B cell (primary cell): ENCODE measurements around the gene CAMKK2. TPM values are rescaled to one million over a fixed set of nuclear protein-coding genes. Genes with fewer than 3 reads are reported as not detected.

ENCODE experiments used
- ATAC-seq: fragments of 200-7000 bp; cut with Tn5 transposase; one replicate; pipeline ENCODE4 v1.10.0; 2021; ENCODE audit warnings: low read depth, mild to moderate bottlenecking, moderate number of reproducible peaks, moderate library complexity
- CTCF ChIA-PET: fragments of 350-600 bp; sonication (Branson Sonifier 250); formaldehyde crosslinking; loops from one replicate; lab custom pipeline; 2021; ENCODE audit warnings: antibody characterized with exemption, inconsistent platforms; lab: Charles Lee
- POLR2A ChIA-PET: fragments of 350-600 bp; sonication (Branson Sonifier 250); formaldehyde crosslinking; loops from one replicate; lab custom pipeline; 2021; ENCODE audit warnings: antibody characterized with exemption; lab: Charles Lee
- DNase-seq: peaks from one replicate; pipeline ENCODE4 v3.0.0; 2013
- H2AFZ ChIP-seq: 2 replicates; pipeline ENCODE4 v1.6.1; 2012; ENCODE audit warnings: mild to moderate bottlenecking, low read depth, low read length; ENCODE audit not compliant: insufficient read depth, poor library complexity, severe bottlenecking
- H3K27ac ChIP-seq, 2 donors: 1 replicate in 1 of 2; 2 replicates in 1 of 2; pipeline ENCODE4 v1.5.1; 2012 to 2013; ENCODE audit warnings: low read length in 2 of 2, mild to moderate bottlenecking in 2 of 2, moderate library complexity in 1 of 2
- H3K27me3 ChIP-seq, 4 experiments: fragments of 200-600 bp in 1 of 4; sonication (generic) in 1 of 4; replicated peaks in 1 of 4; 1 replicate in 2 of 4; 2 replicates in 2 of 4; pipeline versions ENCODE4 v1.6.1 to v1.7.0; 2013 to 2016; ENCODE audit warnings: low read length in 3 of 4, mild to moderate bottlenecking in 2 of 4, mixed read lengths in 1 of 4, moderate library complexity in 1 of 4; ENCODE audit not compliant: insufficient read depth in 4 of 4, control insufficient read depth in 3 of 4; ENCODE audit errors: control extremely low read depth in 1 of 4
- H3K36me3 ChIP-seq, 2 experiments: replicated peaks in 1 of 2; 1 replicate in 1 of 2; 2 replicates in 1 of 2; pipeline versions ENCODE4 v1.6.1 to v1.7.1; 2013; ENCODE audit warnings: low read length in 1 of 2; ENCODE audit not compliant: insufficient read depth in 2 of 2, control insufficient read depth in 1 of 2; ENCODE audit errors: control extremely low read depth in 1 of 2, extremely low read depth in 1 of 2
- H3K4me1 ChIP-seq, 2 donors: fragments of 200-600 bp in 1 of 2; sonication (generic) in 1 of 2; 1 replicate in 1 of 2; 2 replicates in 1 of 2; pipeline versions ENCODE4 v1.5.1 to v1.6.1; 2013 to 2017; ENCODE audit warnings: low read length in 2 of 2; ENCODE audit not compliant: control insufficient read depth in 2 of 2, insufficient read depth in 2 of 2
- H3K4me2 ChIP-seq: replicated peaks from 2 replicates; pipeline ENCODE3; 2012; ENCODE audit warnings: mild to moderate bottlenecking, low read depth, low read length; ENCODE audit not compliant: poor library complexity, severe bottlenecking
- H3K4me3 ChIP-seq, 5 experiments: fragments of 200-600 bp in 1 of 5; sonication (generic) in 1 of 5; 1 replicate in 3 of 5; 2 replicates in 2 of 5; pipeline versions ENCODE4 v1.5.1 to v1.7.0; 2011 to 2016; ENCODE audit warnings: low read length in 4 of 5, mild to moderate bottlenecking in 4 of 5, low read depth in 2 of 5, control low read depth in 1 of 5, moderate library complexity in 1 of 5; ENCODE audit not compliant: insufficient read depth in 1 of 5; ENCODE audit errors: control extremely low read depth in 1 of 5, extremely low read depth in 1 of 5
- H3K79me2 ChIP-seq: fragments of 200-600 bp; sonication (generic); one replicate; pipeline ENCODE4 v1.6.0; 2016; ENCODE audit warnings: low read length; ENCODE audit not compliant: control insufficient read depth, insufficient read depth
- H3K9ac ChIP-seq: fragments of 200-600 bp; sonication (generic); 2 replicates; pipeline ENCODE4 v1.6.1; 2017; ENCODE audit warnings: mild to moderate bottlenecking, low read length, moderate library complexity
- H3K9me3 ChIP-seq, 3 donors: one replicate each; pipeline versions ENCODE4 v1.6.1 to v1.7.1; 2013; ENCODE audit warnings: low read length in 2 of 3; ENCODE audit not compliant: control insufficient read depth in 2 of 3, insufficient read depth in 1 of 3; ENCODE audit errors: control extremely low read depth in 1 of 3
- H4K20me1 ChIP-seq: 2 replicates; pipeline ENCODE4 v1.6.0; 2012; ENCODE audit warnings: mild to moderate bottlenecking, low read length; ENCODE audit not compliant: insufficient read depth, control insufficient read depth, poor library complexity, severe bottlenecking
- H3K27ac Mint-ChIP-seq: one replicate; pipeline ENCODE4 v1.8.0; 2021; ENCODE audit warnings: mixed read lengths
- H3K27me3 Mint-ChIP-seq: one replicate; pipeline ENCODE4 v1.8.0; 2021; ENCODE audit warnings: mixed read lengths
- H3K4me1 Mint-ChIP-seq: one replicate; pipeline ENCODE4 v1.8.0; 2021; ENCODE audit warnings: mixed read lengths
- H3K4me3 Mint-ChIP-seq: one replicate; pipeline ENCODE4 v1.8.0; 2021; ENCODE audit warnings: mixed read lengths
- H3K9me3 Mint-ChIP-seq: one replicate; pipeline ENCODE4 v1.8.0; 2022; ENCODE audit warnings: mixed read lengths; ENCODE audit not compliant: insufficient read depth
- CTCF ChIP-seq: fragments of 200-600 bp; IDR thresholded peaks from one replicate; pipeline ENCODE4 v1.8.0; 2022; ENCODE audit warnings: antibody characterized with exemption, mild to moderate bottlenecking
- EZH2 ChIP-seq: IDR thresholded peaks from 2 replicates; pipeline ENCODE4 v1.6.1; 2012; ENCODE audit warnings: borderline replicate concordance, low read depth, mild to moderate bottlenecking, moderate library complexity, low read length; ENCODE audit not compliant: insufficient read depth, poor library complexity, severe bottlenecking
- WGBS: methylation state at CpG from one replicate; pipeline ENCODE4 v1.1.5; 2013; ENCODE audit warnings: missing lambda C conversion rate; ENCODE audit not compliant: insufficient coverage; 5-methylcytosine and 5-hydroxymethylcytosine counted together
- intact Hi-C: fragments of 100-400 bp; cut with micrococcal nuclease; formaldehyde crosslinking; loops from one replicate; pipeline ENCODE4 v1.10.0; 2022
- polyA plus RNA-seq: library from polyadenylated mRNA; depleted of rRNA; stranded (reverse); fragments of >200 nt; gene quantifications from 2 replicates; pipeline ENCODE4 v1.2.3, GENCODE V29; 2012
- total RNA-seq, 2 donors: library from RNA; stranded (reverse); fragments of 120-200 nt in 1 of 2; gene quantifications; 1 replicate in 1 of 2; 2 replicates in 1 of 2; pipeline versions ENCODE4 v1.2.3 to v1.2.4, GENCODE V29; 2013 to 2022

Gene CAMKK2
- total and polyA plus RNA-seq, 2 donors (not counting 1 experiment from before 2014, with no cell fraction given), result 9.7 to 17.1 TPM

GRCh38 chr12:121222847-121223246 is 73.7 kb downstream of the CAMKK2 start:
- no peaks in the 10 kb centered on the region for H4K20me1 ChIP-seq
- POLR2A ChIA-PET, result interaction anchor here (1.0 kb wide), 1 partner anchor 9 kb away, joined by 6 read pairs; no protein-coding TSS in a partner anchor
- H3K9ac ChIP-seq, result no peak overlapping the region
- peak overlapping the region; percentile 58 for H3K4me2 ChIP-seq
- H3K9me3 Mint-ChIP-seq, result no peaks in the 10 kb centered on the region
- WGBS, result 11% methylated on average over 6 of the region's 10 CpGs
- no peaks in the 10 kb centered on the region for H3K27me3 Mint-ChIP-seq
- H2AFZ ChIP-seq, result peak overlapping the region; percentile 70
- H3K27ac Mint-ChIP-seq, result peak overlapping the region; percentile 81
- H3K79me2 ChIP-seq, result no peaks in the 10 kb centered on the region
- CTCF ChIA-PET, result interaction anchor here (1.0 to 1.9 kb wide), 2 partner anchors 9 to 126 kb away, joined by 3 to 5 read pairs; no protein-coding TSS in a partner anchor
- H3K4me1 ChIP-seq, result peaks cover 17 to 31% of the 10 kb centered on the region in 2 donors
- TF ChIP-seq CTCF, result no peak
- TF ChIP-seq EZH2, result no peak
- peak overlapping the region; percentile 40 for H3K4me3 Mint-ChIP-seq
- peak; percentile 64 for DNase-seq
- peak; percentile 59 for ATAC-seq
- H3K9me3 ChIP-seq, result no peaks in the 10 kb centered on the region
- peaks cover 30% of the 10 kb centered on the region for H3K4me1 Mint-ChIP-seq
- H3K27ac ChIP-seq, result peak overlapping the region; percentile 40 to 68
- peaks cover 0 to 9% of the 10 kb centered on the region in 2 experiments for H3K36me3 ChIP-seq
- H3K27me3 ChIP-seq, result no peaks in the 10 kb centered on the region
- no peak overlapping the region for H3K4me3 ChIP-seq
- intact Hi-C loops, result loop anchor here (2.0 kb wide), 1 partner anchor 112 kb away; no protein-coding TSS in a partner anchor

DNA sequence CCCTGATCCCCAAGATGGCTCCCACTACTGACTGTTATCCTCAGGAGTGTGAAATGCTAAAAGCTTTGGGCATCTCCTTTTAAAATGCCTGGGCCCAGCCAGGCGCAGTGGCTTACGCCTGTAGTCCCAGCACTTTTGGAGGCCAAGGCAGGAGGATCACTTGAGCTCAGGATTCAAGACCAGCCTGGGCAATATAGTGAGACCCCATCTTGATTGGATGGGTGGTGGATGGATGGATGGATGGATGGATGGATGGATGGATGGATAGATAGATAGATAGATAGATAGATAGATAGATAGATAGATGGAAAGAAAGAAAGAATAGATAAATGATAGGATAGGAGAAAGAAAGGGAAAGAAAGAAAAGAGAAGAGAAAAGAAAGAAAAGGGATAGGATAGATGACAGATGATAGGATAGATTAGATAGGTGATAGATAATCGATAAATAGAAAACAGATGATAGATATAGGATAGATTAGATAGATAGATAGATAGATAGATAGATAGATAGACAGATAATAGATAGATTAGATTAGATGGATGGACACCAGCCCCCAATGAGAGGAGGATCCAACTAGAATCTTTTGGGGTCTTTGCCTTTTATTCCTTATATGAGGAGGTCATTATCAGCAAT is 77.0 kb downstream of the CAMKK2 start:
- H3K4me1 Mint-ChIP-seq, result peaks cover 19% of the 10 kb centered on the region
- H3K27me3 Mint-ChIP-seq, result no peaks in the 10 kb centered on the region
- Histone ChIP-seq H2AFZ (no peak overlapping the region), H3K36me3 (peaks cover 2 to 8% of the 10 kb centered on the region in 2 experiments), H4K20me1 (no peaks in the 10 kb centered on the region), H3K9me3 (no peaks in the 10 kb centered on the region), H3K4me3 (no peak overlapping the region), H3K9ac (no peak overlapping the region), H3K27ac (no peak overlapping the region), H3K79me2 (no peaks in the 10 kb centered on the region), H3K4me1 (peaks cover 17 to 18% of the 10 kb centered on the region in 2 donors), H3K27me3 (no peaks in the 10 kb centered on the region), H3K4me2 (no peak overlapping the region)
- POLR2A ChIA-PET, result no interaction called here
- ATAC-seq, result no peak
- no peak overlapping the region for H3K27ac Mint-ChIP-seq
- CTCF ChIA-PET, result interaction anchor here (0.5 to 1.6 kb wide), 2 partner anchors 20 to 516 kb away, joined by 4 to 5 read pairs; no protein-coding TSS in a partner anchor
- H3K4me3 Mint-ChIP-seq, result no peak overlapping the region
- DNase-seq, result no peak
- no peak for TF ChIP-seq EZH2
- TF ChIP-seq CTCF, result peak; percentile 20
- WGBS, result 100% methylated on average over 2 of the region's 3 CpGs
- intact Hi-C loops, result no loop called here
- H3K9me3 Mint-ChIP-seq, result no peaks in the 10 kb centered on the region
